H7 (cell line): ENCODE data around the gene SMARCD3. TPM values are rescaled to one million over a fixed set of nuclear protein-coding genes. Genes with fewer than 3 reads are reported as not detected.

Experiments
- DNase-seq: peaks from one replicate; pipeline ENCODE4 v3.0.0; 2012
- H3K27me3 ChIP-seq: 2 replicates; pipeline ENCODE4 v1.6.0; 2011; ENCODE audit warnings: mild to moderate bottlenecking, low read length; ENCODE audit not compliant: control insufficient read depth, insufficient read depth
- H3K36me3 ChIP-seq: replicated peaks from 2 replicates; pipeline ENCODE4 v1.5.1; 2011; ENCODE audit warnings: low read length; ENCODE audit not compliant: control insufficient read depth, insufficient read depth
- H3K4me3 ChIP-seq: 2 replicates; pipeline ENCODE4 v1.5.1; 2011; ENCODE audit warnings: low read depth, mild to moderate bottlenecking, control low read depth, low read length, moderate library complexity; ENCODE audit not compliant: insufficient read depth
- total RNA-seq: library from RNA; depleted of rRNA; stranded (reverse); fragments of >200 nt; shearing (Covaris generic); gene quantifications from 2 replicates; pipeline ENCODE4 v1.2.3, GENCODE V29; 2014

The SMARCD3 gene
- total RNA-seq, 1 experiment from 2014 or later = 23.6 TPM

- Histone ChIP-seq H3K27me3 (peaks cover 2% of the 10 kb centered on the region; the same call in 1 of the 2 replicates), H3K36me3 (no peaks in the 10 kb centered on the region), H3K4me3 (no peak overlapping the region)
- no peak for DNase-seq
Observed at GRCh38 chr7:151260471-151260870, 12.0 kb upstream of the SMARCD3 start.

- no peak for DNase-seq
- Histone ChIP-seq H3K27me3 (peaks cover 7% of the 10 kb centered on the region), H3K4me3 (no peak overlapping the region), H3K36me3 (no peaks in the 10 kb centered on the region)
Observed at GRCh38 chr7:151257990-151258389, 9.5 kb upstream of the SMARCD3 start.

GRCh38 chr7:151256410-151257045 lies 8.0 kb upstream of the SMARCD3 start:
- DNase-seq = no peak
- no peaks in the 10 kb centered on the region for H3K36me3 ChIP-seq
- peaks cover 7% of the 10 kb centered on the region for H3K27me3 ChIP-seq
- H3K4me3 ChIP-seq = no peak overlapping the region

GRCh38 chr7:151255390-151255789 lies 6.9 kb upstream of the SMARCD3 start:
- DNase-seq = no peak
- Histone ChIP-seq H3K27me3 (peaks cover 18% of the 10 kb centered on the region), H3K4me3 (no peak overlapping the region), H3K36me3 (no peaks in the 10 kb centered on the region)

DNA sequence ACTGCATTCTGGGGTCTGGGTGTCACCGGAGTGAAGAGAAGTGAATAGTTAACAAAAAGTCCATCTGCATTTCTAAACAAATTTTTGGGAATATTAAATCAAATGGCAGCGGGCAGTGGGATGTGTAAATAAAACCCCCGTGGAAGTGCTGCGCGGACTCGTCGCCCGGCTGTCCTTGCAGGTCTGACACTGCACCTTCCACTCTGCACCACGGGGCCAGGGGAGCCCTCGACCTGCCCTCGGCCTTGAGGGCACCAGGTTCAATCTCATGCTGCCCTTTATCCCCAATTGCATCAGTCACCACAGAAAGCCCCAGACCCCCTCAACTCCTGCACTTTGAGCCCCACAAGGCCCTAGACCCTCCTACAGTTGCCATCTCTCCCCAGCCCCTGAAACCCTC lies 6.4 kb upstream of the SMARCD3 start:
- no peak for DNase-seq
- no peaks in the 10 kb centered on the region for H3K36me3 ChIP-seq
- no peak overlapping the region for H3K4me3 ChIP-seq
- H3K27me3 ChIP-seq = peaks cover 23% of the 10 kb centered on the region

DNA sequence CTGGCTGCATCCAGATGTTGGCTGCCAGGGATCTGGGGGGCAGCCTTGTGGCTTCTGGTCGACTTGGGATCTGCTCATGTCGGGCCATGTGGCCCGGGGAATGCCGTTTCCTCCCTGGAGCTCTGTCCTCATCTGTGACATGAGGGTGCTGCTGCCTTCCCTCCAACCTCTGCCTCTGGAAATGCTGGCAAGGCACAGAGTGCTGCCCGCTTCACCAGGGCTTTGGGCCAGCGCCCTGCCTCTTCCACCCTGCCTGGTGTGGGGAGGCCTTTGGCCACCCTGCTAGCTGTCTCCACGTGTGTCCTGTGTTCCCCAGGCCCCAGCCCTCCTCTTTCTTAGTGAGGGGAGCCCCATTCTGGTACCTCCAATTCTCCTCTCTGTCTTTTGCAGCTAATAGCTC lies 5.8 kb upstream of the SMARCD3 start:
- no peak for DNase-seq
- H3K4me3 ChIP-seq = no peak overlapping the region
- H3K36me3 ChIP-seq = no peaks in the 10 kb centered on the region
- H3K27me3 ChIP-seq = peaks cover 29% of the 10 kb centered on the region

DNA sequence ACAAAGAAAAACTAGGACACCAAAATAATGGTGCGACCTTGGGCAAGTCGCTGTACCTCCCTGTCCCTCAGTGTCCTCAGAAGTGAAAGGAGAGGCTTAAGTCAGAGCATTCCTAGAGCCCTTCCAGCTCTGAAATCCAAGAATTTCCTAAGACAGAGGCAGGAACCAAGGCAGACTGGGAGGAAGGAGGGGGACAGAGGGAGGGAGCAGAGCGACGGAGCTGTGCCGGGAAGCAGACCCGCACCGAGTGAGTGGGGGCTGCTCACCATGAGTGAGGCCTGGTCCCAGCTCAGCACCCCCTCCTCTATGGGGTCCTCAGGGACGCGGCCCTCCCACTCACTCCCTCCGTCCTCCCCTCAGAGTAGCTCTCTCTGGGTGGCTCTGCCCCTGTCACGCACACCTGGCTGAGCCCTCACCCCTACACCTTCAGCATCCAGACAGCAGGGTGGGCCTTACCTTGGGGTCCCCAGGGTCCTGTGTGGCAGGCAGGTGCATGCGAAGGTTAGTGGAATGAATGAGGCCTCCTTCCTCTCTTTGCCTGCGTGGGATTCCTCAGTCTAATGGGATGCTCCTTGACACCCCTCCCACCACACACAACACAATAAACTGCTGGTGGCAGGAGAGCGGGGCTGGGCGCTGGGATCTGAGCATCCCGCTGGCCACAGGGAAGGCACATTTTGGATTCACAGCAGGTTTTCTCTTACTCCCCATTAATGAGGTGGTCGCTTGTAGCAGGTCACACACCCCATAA lies 4.6 kb upstream of the SMARCD3 start:
- DNase-seq = peak; percentile 87
- peaks cover 38% of the 10 kb centered on the region for H3K27me3 ChIP-seq
- H3K4me3 ChIP-seq = peak overlapping the region; percentile 52; the same call in 1 of the 2 replicates
- H3K36me3 ChIP-seq = no peaks in the 10 kb centered on the region

DNA sequence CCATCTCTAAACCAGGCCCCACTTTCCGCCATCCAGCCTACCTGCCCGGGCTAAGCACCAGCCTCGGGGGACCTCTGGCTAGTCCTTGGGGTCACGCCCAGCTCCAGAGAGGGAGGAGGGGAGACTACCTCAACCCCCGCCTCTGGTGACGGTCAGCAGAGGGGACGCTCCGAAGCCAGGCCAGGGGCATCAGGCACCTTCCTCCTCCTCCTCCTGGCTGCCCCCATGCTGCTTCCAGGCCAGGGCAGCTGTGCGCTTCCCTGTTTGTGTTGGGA lies 4.0 kb upstream of the SMARCD3 start:
- H3K36me3 ChIP-seq = no peaks in the 10 kb centered on the region
- H3K27me3 ChIP-seq = peaks cover 45% of the 10 kb centered on the region
- peak overlapping the region; percentile 52 for H3K4me3 ChIP-seq
- DNase-seq = peak; percentile 79

- no peaks in the 10 kb centered on the region for H3K36me3 ChIP-seq
- peak overlapping the region; percentile 52 for H3K4me3 ChIP-seq
- peaks cover 50% of the 10 kb centered on the region for H3K27me3 ChIP-seq
- DNase-seq = peak; percentile 98
Observed at GRCh38 chr7:151251689-151252560, 3.4 kb upstream of the SMARCD3 start.

GRCh38 chr7:151251328-151251688 lies 2.8 kb upstream of the SMARCD3 start:
- Histone ChIP-seq H3K27me3 (peaks cover 55% of the 10 kb centered on the region), H3K4me3 (peak overlapping the region; percentile 52), H3K36me3 (no peaks in the 10 kb centered on the region)
- DNase-seq = no peak

DNA sequence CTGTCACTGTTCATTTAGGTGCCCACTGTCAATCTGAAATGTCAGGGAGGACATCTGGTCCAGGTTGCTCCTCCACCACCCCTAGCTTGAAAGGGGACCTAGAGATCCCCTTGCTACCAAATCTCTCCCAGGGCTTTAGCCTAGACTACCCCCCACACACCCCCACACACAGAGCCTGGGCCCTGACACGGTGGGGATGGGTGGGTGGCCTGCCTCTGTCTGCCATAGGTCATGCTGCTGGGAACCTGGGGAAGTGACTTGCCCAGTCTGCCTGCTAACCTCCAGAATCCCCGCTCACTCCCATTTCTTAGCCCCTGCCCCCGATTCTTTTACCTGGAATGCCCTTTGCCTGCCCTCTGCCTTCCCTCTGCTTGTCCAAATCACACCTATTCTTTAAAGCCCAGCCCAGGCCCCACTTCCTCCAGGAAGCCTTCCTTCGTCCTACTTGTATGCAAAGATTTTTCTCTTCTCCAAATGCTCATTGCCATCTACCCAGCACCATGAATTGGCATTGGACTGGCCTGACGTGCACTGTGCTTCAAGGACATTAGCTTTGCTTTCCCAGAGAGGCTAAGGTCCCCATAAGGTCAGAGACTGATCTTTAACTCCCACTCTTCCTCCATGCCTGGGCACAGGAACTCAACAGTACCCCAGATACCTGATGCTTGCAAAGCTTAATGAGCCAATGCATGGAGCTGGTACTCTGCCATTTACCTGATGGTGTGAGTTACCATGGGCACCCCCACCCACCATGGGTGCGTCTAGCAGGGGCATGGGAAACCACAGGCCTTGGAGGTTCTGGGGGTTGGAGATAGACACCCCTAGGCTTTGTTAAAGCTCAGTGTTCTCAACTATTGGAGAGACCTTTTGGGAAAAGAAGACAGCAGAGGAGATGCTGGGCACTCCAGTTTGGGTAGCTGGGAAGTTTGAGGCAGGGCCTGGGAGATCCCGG lies 2.0 kb upstream of the SMARCD3 start:
- DNase-seq = no peak
- Histone ChIP-seq H3K4me3 (no peak overlapping the region), H3K27me3 (peaks cover 63% of the 10 kb centered on the region), H3K36me3 (no peaks in the 10 kb centered on the region)

- Histone ChIP-seq H3K36me3 (no peaks in the 10 kb centered on the region), H3K27me3 (peaks cover 68% of the 10 kb centered on the region), H3K4me3 (no peak overlapping the region)
- DNase-seq = peak; percentile 90
Observed at GRCh38 chr7:151249732-151250072, 1.2 kb upstream of the SMARCD3 start.

DNA sequence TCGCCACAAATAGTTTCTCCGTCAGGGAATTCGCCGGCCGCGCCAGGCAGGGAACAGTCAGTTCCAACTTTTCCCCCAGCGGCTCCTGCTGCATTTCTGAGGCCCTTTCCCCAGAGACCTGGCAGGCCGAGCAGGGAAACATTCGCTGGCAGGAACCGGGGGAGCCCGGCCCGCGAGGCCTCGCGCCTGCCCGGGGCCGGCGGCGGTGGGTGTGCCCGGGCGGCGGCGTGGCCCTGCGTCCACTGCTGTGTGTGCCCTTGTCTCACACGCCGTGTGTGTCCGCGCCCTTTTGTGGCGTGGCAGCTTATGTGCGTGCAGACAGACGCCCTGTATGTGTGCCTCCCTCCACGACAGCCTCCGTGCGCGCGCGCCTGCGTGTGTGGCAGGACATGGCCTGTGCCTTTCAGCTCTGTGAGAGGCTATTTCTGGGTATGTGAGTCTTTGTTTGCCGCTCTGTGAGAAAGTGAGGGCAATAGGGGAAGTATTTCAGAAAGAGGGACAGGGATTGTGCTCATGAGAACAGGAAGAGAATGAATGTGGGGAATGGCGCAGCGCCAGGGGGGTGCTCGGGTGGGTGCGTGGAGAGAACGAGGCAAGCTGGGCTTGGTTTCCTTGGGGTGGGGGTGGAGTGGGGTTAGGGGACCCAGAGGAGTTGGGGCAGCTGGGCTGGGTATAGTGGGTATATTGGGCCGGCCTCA lies 689 bp upstream of the SMARCD3 start:
- peak; percentile 73 for DNase-seq
- H3K27me3 ChIP-seq = peaks cover 69% of the 10 kb centered on the region
- peak overlapping the region; percentile 45 for H3K4me3 ChIP-seq
- H3K36me3 ChIP-seq = no peaks in the 10 kb centered on the region
